H9 (cell line): ENCODE measurements around the gene ENTPD6. TPM values are rescaled to one million over a fixed set of nuclear protein-coding genes. Genes with fewer than 3 reads are reported as not detected.

Experiments
- DNase-seq: peaks from one replicate; pipeline ENCODE4 v3.0.0-alpha.2; 2017
- H2AFZ ChIP-seq: one replicate; pipeline ENCODE4 v1.6.1; 2013; ENCODE audit warnings: mild to moderate bottlenecking, low read length, control low read depth, moderate library complexity
- H2AK5ac ChIP-seq: 2 replicates; pipeline ENCODE4 v1.6.1; 2013; ENCODE audit warnings: low read length, control low read depth, mixed read lengths; ENCODE audit not compliant: insufficient read length
- H2BK120ac ChIP-seq: one replicate; pipeline ENCODE4 v1.6.1; 2013; ENCODE audit warnings: low read depth, mild to moderate bottlenecking, low read length, control low read depth, inconsistent platforms; ENCODE audit not compliant: poor library complexity, severe bottlenecking
- H2BK12ac ChIP-seq: 2 replicates; pipeline ENCODE4 v1.6.1; 2013; ENCODE audit warnings: low read length, control low read depth, mixed read lengths, low read depth; ENCODE audit not compliant: insufficient read length
- H2BK15ac ChIP-seq: 2 replicates; pipeline ENCODE4 v1.6.1; 2013; ENCODE audit warnings: low read depth, low read length, control low read depth
- H2BK20ac ChIP-seq: one replicate; pipeline ENCODE4 v1.6.1; 2013; ENCODE audit warnings: low read depth, mild to moderate bottlenecking, low read length, control low read depth, inconsistent platforms; ENCODE audit not compliant: poor library complexity, severe bottlenecking
- H2BK5ac ChIP-seq: 2 replicates; pipeline ENCODE4 v1.6.1; 2013; ENCODE audit warnings: low read length, control low read depth, mixed read lengths; ENCODE audit not compliant: insufficient read length
- H3K14ac ChIP-seq: 2 replicates; pipeline ENCODE4 v1.6.1; 2013; ENCODE audit warnings: low read length, control low read depth; ENCODE audit not compliant: insufficient read depth
- H3K18ac ChIP-seq: 2 replicates; pipeline ENCODE4 v1.6.1; 2013; ENCODE audit warnings: low read depth, mild to moderate bottlenecking, mixed read lengths, low read length, control low read depth; ENCODE audit not compliant: insufficient read length
- H3K23ac ChIP-seq: 2 replicates; pipeline ENCODE4 v1.6.1; 2013; ENCODE audit warnings: low read length, control low read depth, mixed read lengths, low read depth; ENCODE audit not compliant: insufficient read length
- H3K23me2 ChIP-seq: 2 replicates; pipeline ENCODE4 v1.6.1; 2013; ENCODE audit warnings: low read depth, mild to moderate bottlenecking, mixed read lengths, low read length, control low read depth; ENCODE audit not compliant: insufficient read length, poor library complexity, severe bottlenecking
- H3K27ac ChIP-seq: 2 replicates; pipeline ENCODE4 v1.5.1; 2013; ENCODE audit warnings: low read length, control low read depth, mixed read lengths, low read depth; ENCODE audit not compliant: insufficient read length
- H3K27me3 ChIP-seq: 2 replicates; pipeline ENCODE4 v1.6.1; 2013; ENCODE audit warnings: low read length, control low read depth, inconsistent platforms; ENCODE audit not compliant: insufficient read depth
- H3K4ac ChIP-seq: 2 replicates; pipeline ENCODE4 v1.6.1; 2013; ENCODE audit warnings: low read depth, mild to moderate bottlenecking, control low read depth, inconsistent platforms, low read length, moderate library complexity
- H3K4me1 ChIP-seq: 2 replicates; pipeline ENCODE4 v1.6.1; 2013; ENCODE audit warnings: low read length, control low read depth, inconsistent platforms; ENCODE audit not compliant: insufficient read depth
- H3K4me2 ChIP-seq: 2 replicates; pipeline ENCODE4 v1.6.1; 2013; ENCODE audit warnings: low read length, control low read depth, mixed read lengths; ENCODE audit not compliant: insufficient read length, insufficient read depth
- H3K56ac ChIP-seq: 2 replicates; pipeline ENCODE4 v1.6.1; 2013; ENCODE audit warnings: low read depth, mild to moderate bottlenecking, mixed read lengths, low read length, control low read depth; ENCODE audit not compliant: insufficient read length
- H3K79me1 ChIP-seq: 2 replicates; pipeline ENCODE4 v1.6.1; 2013; ENCODE audit warnings: low read depth, mild to moderate bottlenecking, moderate library complexity, low read length, control low read depth, inconsistent platforms; ENCODE audit not compliant: insufficient read depth, poor library complexity, severe bottlenecking
- H3K79me2 ChIP-seq: 2 replicates; pipeline ENCODE4 v1.6.1; 2013; ENCODE audit warnings: low read length, control low read depth, inconsistent platforms; ENCODE audit not compliant: insufficient read depth
- H3K9ac ChIP-seq: 2 replicates; pipeline ENCODE4 v1.6.1; 2013; ENCODE audit warnings: low read length, control low read depth, mixed read lengths; ENCODE audit not compliant: insufficient read length; ENCODE audit errors: extremely low read depth
- H3K9me3 ChIP-seq: one replicate; pipeline ENCODE4 v1.6.1; 2013; ENCODE audit warnings: low read depth, low read length, inconsistent platforms; ENCODE audit not compliant: control insufficient read depth
- H3T11ph ChIP-seq: one replicate; pipeline ENCODE4 v1.6.1; 2013; ENCODE audit warnings: mild to moderate bottlenecking, low read length, control low read depth, inconsistent platforms
- H4K20me1 ChIP-seq: one replicate; pipeline ENCODE4 v1.6.1; 2013; ENCODE audit not compliant: control insufficient read depth, insufficient read length, insufficient read depth
- H4K5ac ChIP-seq: 2 replicates; pipeline ENCODE4 v1.6.1; 2013; ENCODE audit warnings: low read depth, mild to moderate bottlenecking, mixed read lengths, low read length, control low read depth; ENCODE audit not compliant: insufficient read length
- H4K8ac ChIP-seq: replicated peaks from 2 replicates; pipeline ENCODE4 v1.6.1; 2013; ENCODE audit warnings: low read length, control low read depth, mixed read lengths, low read depth; ENCODE audit not compliant: insufficient read length
- H4K91ac ChIP-seq: 2 replicates; pipeline ENCODE4 v1.6.1; 2013; ENCODE audit warnings: low read depth, mild to moderate bottlenecking, moderate library complexity, mixed read lengths, low read length, control low read depth; ENCODE audit not compliant: insufficient read length
- H3K27ac Mint-ChIP-seq, 3 experiments: 2 replicates in 2 of 3; 3 replicates in 1 of 3; pipeline ENCODE4 v1.8.0; 2020 to 2021; ENCODE audit warnings: mixed read lengths in 3 of 3, mild to moderate bottlenecking in 1 of 3, moderate library complexity in 1 of 3
- H3K27me3 Mint-ChIP-seq: 2 replicates; pipeline ENCODE4 v1.8.0; 2021; ENCODE audit warnings: low read depth, mild to moderate bottlenecking, moderate library complexity, mixed read lengths
- H3K36me3 Mint-ChIP-seq, 3 experiments: 2 replicates in 2 of 3; 3 replicates in 1 of 3; pipeline ENCODE4 v1.8.0; 2020 to 2021; ENCODE audit warnings: low read depth in 3 of 3, mixed read lengths in 3 of 3; ENCODE audit not compliant: insufficient read depth in 1 of 3
- H3K4me1 Mint-ChIP-seq, 2 experiments: 2 replicates each; pipeline ENCODE4 v1.8.0; 2020; ENCODE audit warnings: mixed read lengths in 2 of 2
- H3K4me3 Mint-ChIP-seq, 2 experiments: 2 replicates in 1 of 2; 3 replicates in 1 of 2; pipeline ENCODE4 v1.8.0; 2020 to 2021; ENCODE audit warnings: mild to moderate bottlenecking in 2 of 2, mixed read lengths in 2 of 2, moderate library complexity in 1 of 2
- H3K9me3 Mint-ChIP-seq, 2 experiments: 2 replicates in 1 of 2; 3 replicates in 1 of 2; pipeline ENCODE4 v1.8.0; 2020; ENCODE audit warnings: mild to moderate bottlenecking in 2 of 2, mixed read lengths in 2 of 2, moderate library complexity in 1 of 2
- WGBS: extraction: QIAGEN DNeasy Blood & Tissue Kit; methylation state at CpG from one replicate; pipeline ENCODE4 v1.1.7; 2013; ENCODE audit warnings: missing lambda C conversion rate, low lambda C conversion rate, mixed read lengths; ENCODE audit not compliant: insufficient read length; ENCODE audit errors: extremely low coverage; 5-methylcytosine and 5-hydroxymethylcytosine counted together
- total RNA-seq: library from RNA; stranded (reverse); gene quantifications from 2 replicates; pipeline ENCODE4 v1.2.1, GENCODE V29; 2021
- TF ChIP-seq, protein P1 (sequence below): fragments of 200-600 bp; sonication (generic); conservative IDR thresholded peaks from 3 replicates; pipeline ENCODE4 v1.8.0; 2021; ENCODE audit warnings: antibody characterized with exemption, mild to moderate bottlenecking

Gene ENTPD6
- total RNA-seq, 1 experiment from 2014 or later, result 57.4 TPM

GRCh38 chr20:25187220-25187619 lies 8.3 kb upstream of the ENTPD6 start:
- H4K91ac ChIP-seq, result no peak overlapping the region
- H2BK12ac ChIP-seq, result no peak overlapping the region
- peaks cover 30 to 40% of the 10 kb centered on the region in 2 experiments for H3K9me3 Mint-ChIP-seq
- no peaks in the 10 kb centered on the region; the same call in 1 of the 2 replicates for H3K4me1 ChIP-seq
- peaks cover 57% of the 10 kb centered on the region for H3K27me3 Mint-ChIP-seq
- H3K4me2 ChIP-seq, result no peak overlapping the region
- WGBS, result no CpG with 5 or more reads among the region's 3 CpGs
- TF ChIP-seq, protein P1, sequence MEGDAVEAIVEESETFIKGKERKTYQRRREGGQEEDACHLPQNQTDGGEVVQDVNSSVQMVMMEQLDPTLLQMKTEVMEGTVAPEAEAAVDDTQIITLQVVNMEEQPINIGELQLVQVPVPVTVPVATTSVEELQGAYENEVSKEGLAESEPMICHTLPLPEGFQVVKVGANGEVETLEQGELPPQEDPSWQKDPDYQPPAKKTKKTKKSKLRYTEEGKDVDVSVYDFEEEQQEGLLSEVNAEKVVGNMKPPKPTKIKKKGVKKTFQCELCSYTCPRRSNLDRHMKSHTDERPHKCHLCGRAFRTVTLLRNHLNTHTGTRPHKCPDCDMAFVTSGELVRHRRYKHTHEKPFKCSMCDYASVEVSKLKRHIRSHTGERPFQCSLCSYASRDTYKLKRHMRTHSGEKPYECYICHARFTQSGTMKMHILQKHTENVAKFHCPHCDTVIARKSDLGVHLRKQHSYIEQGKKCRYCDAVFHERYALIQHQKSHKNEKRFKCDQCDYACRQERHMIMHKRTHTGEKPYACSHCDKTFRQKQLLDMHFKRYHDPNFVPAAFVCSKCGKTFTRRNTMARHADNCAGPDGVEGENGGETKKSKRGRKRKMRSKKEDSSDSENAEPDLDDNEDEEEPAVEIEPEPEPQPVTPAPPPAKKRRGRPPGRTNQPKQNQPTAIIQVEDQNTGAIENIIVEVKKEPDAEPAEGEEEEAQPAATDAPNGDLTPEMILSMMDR, result no peak
- no peak overlapping the region for H4K8ac ChIP-seq
- DNase-seq, result no peak
- H3K79me2 ChIP-seq, result peaks cover 2% of the 10 kb centered on the region; the same call in 1 of the 2 replicates
- H2AK5ac ChIP-seq, result no peak overlapping the region
- no peak overlapping the region for H2BK120ac ChIP-seq
- H3K18ac ChIP-seq, result no peak overlapping the region
- no peak overlapping the region for H3K4me3 Mint-ChIP-seq
- H3K9me3 ChIP-seq, result no peaks in the 10 kb centered on the region
- no peaks in the 10 kb centered on the region for H3K79me1 ChIP-seq
- H3K27ac ChIP-seq, result no peak overlapping the region
- H2BK15ac ChIP-seq, result no peak overlapping the region
- H3K9ac ChIP-seq, result no peak overlapping the region
- H2BK20ac ChIP-seq, result no peak overlapping the region
- no peaks in the 10 kb centered on the region for H3K4me1 Mint-ChIP-seq
- no peaks in the 10 kb centered on the region for H3K23me2 ChIP-seq
- H3K27me3 ChIP-seq, result no peaks in the 10 kb centered on the region
- no peaks in the 10 kb centered on the region for H4K20me1 ChIP-seq
- no peak overlapping the region for H4K5ac ChIP-seq
- H3K14ac ChIP-seq, result no peak overlapping the region
- no peak overlapping the region for H3K4ac ChIP-seq
- H2AFZ ChIP-seq, result no peak overlapping the region
- H3K36me3 Mint-ChIP-seq, result peaks cover 0 to 6% (median 4%) of the 10 kb centered on the region in 3 experiments; a peak in 4 of 7 replicates
- H3K56ac ChIP-seq, result no peak overlapping the region
- H3K27ac Mint-ChIP-seq, result no peak overlapping the region
- no peak overlapping the region for H2BK5ac ChIP-seq
- H3T11ph ChIP-seq, result no peak overlapping the region
- H3K23ac ChIP-seq, result no peak overlapping the region
